ENCODE data around the gene ARHGEF28.

The ARHGEF28 gene

DNA sequence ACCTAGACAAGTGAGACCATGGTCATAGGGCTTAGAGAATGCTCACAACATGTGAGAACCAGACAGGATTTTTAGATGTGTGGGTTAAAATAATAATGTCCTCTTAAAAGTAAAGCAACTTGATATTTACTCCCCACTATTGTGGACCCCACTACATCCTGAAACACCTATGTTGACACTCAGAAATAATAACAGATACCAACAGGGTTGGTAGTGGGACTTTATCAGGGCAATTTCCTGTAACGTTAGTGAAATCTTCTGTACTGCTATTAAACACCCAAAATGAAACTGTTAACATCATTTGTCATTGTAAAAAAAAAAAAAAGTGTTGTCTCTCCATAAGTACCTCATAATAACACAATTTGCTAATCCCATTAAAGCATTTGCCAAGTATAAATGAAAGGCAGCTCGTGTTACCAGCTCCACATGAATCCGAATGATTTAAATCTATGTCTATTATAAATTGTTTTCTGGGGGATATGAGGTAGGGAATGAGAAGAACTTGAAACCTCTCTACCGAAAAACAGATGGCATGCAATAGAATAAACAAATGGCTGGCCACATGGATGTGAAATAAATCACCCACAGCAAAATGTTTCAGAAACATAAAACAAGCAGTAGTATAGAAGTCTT, 285.9 kb downstream of the ARHGEF28 start:
- DNase-seq, result no peak

DNA sequence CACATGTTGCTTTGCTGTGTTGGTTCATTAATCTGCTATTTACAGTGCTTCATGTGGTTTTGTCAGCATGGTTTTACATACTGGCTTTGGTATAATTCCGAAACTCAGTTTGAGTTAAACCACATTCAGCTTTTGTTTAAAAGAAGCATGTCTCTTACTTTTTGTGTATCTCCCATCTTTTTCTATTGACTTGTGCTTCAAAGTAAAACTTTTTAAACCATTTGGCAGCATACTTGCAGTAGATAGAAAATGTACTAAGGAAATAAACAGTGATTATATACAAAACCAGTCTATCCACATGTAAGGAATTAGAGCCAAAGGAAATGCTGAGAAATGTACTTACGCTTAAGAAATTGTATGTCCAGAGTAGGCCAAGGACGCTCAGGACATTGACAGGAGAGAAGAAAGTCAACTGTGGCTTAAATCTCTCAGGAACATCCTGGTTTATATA, 286.9 kb downstream of the ARHGEF28 start:
- no peak for DNase-seq

DNA sequence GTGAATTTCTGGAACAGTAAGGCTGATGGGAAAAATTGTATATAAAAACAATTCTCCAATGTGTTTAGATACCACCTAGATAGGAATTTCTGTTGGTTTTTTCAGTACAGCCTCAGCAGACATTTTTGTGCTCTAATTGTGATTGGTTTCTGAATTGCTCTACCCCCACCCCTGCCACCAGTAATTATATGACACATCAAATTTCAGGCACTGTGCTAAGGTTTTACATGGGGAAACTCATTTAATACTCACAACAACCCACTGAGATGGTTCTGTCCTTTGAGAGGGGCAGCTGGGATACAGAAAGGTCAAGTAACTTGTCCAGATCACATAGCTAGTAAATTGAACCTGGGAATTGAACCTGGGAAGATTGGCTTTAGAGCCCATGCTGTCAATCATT, 288.0 kb downstream of the ARHGEF28 start:
- no peak for DNase-seq

DNA sequence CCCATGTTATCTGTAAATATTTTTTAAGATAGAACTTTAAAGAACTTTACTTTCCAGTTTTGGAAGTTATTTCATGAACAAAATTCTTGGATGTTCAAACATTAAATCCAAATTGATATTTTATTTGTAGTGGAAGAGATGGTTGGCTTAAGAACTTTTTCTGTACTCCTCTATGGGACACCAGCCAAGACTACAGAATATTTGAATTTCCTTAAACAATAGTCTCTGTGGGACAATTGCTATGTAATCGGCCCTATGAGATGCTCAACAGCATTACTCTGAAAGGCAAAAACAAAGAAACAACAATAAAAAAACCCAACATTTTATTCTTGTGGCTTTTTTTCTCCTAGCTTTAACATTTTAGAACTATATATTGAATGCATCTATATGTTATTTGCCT, 289.3 kb downstream of the ARHGEF28 start:
- no peak for DNase-seq

DNA sequence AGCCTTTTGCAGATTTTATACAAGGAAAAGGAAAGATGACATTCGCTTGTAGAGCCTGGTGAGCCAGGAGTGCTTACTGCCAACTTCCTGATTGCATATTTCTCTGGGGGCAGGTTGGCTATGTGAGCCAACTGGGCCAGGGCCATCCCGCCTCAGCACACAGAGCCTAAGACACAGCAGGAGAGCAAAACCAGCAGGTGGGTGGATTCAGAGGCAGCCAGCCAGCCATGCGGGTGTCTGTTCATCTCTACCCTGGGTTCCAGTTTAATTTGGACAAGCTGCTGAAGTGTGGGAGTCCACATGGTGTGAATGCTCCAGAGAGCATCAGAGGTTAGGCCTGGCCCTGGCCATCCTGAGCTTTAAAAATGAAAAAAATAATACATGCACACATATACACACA, 291.4 kb downstream of the ARHGEF28 start:
- DNase-seq, result no peak

DNA sequence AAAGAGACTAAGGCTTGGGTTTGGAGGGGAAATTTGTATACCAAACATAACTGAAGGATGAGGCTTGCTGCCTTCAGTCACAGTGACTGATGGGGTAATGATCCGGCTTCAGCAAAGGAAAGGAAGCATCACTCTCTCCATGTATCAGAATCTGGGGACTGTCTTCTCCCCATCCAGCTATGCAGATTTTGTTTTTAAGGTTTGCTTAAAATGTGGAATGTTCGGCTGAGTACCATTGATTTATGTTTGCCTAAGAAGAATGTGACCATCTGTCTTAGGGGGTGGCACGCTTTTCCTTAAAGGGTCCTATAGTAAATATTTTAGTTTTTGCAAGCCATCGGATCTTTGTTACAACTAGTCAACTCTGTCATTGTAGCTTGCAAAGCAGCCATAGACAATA, 291.9 kb downstream of the ARHGEF28 start:
- DNase-seq, result no peak

DNA sequence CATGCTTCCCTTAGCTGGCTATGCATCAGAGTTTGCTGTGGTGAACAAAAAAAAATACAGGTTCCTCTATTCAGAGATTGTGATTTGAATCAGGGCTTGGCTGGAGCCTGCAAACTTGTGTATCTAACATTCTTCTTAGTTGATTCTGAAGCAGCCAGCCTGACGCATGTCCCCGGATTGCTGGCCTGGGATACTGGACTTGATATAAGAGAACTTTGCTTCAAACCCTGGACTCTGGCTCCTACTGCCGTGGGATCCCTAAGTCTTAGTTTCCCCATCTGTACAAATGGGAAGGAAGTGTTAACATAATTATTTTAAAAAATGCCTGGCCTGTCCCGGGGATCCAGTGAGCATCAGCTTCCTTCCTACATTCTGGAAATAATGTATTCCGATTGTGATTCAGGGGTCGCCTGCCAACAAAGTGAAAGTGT, 292.8 kb downstream of the ARHGEF28 start:
- DNase-seq, result no peak

DNA sequence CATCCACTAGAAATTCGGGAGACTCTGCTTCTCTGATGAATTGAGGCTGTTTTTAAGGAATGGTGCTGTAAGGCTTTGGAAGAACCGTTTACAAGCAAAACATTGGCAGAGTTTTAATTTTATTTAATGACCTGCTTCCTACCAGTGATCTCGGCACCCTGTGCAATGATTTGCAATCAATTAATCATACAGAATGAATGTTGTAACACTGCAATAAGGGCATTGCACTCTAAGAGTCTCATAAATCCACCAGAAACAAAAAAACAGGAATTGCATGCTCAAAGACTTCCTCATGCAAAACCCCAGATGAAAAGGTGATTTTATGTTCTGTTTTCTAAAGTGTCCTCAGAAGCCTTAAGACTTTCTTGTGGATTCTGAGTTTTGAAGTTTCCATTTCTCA, 295.7 kb downstream of the ARHGEF28 start:
- no peak for DNase-seq

DNA sequence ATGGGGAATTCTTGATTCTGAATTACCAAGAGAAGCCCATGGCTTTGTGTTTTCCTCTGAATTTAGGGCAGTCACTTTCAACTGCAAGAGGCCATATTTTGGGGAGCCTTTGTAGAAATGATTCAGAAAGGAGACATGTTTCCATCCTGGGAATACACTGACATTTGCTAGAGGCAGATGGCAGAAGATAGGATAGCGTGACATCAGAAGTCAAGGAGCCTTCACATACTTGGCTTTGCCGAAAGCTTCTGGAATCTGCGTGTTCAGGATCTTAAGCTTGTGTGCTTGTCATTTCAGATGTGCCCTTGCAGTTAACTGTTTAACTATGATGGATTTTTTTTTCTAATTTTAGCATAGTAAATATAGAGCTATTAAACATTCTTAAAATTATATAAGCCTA, 296.2 kb downstream of the ARHGEF28 start:
- no peak for DNase-seq

DNA sequence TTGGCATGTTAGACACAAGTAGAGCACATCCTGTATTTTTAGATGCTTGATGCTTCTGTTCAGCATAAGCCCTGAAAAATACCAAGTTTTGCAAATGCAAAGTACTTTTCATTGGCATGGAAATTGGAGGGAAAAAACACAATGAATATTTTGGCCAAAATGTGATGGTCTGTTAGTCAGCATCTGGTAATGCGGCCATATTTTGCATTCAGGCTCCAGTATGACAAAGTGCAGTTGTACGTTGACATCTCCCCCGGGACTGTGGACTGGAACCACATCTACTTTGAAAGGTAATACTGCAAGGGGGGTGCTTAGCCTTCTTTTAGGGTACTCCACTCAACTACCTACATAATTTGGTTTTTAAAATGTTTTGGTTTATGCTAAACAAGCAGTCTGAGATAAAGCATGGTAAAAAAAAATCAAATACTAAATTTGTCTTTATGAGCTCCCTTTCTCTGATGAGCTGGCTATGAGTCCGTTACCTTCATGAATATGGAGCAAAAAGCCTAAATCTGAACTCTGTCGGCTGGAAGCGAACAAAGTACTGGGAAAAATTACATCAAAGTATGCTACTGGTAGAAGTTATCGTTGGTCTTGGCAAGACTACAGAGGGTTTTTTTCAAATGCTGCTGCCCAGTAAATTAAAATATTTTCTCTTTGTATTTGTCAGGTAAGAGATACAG, 297.0 kb downstream of the ARHGEF28 start:
- no peak for DNase-seq

DNA sequence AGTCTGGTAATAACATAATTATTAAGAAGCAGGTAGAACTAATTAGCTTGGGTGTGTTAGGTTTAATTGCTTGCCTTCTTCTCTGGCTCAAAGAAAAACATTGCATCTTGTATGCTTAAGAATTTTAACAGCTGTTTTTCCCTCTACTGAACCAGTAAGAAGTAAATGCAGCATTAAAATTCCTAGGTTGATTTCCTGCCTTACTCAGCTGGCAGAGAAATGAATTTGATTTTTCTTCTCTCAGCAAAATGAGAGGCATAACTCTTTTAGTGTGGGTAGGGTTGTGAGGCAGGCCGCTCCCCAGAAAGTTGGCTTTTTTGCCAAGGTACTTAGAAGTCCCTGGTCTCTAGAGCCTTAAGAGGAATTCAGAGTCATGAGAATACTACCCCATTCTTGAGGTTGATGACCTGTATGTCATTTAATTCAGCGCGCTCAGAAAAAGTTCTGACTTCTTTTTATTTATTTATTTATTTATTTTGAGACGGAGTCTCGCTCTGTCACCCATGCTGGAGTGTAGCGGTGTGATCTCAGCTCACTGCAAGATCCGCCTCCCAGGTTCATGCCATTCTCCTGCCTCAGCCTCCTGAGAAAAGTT, 302.6 kb downstream of the ARHGEF28 start:
- DNase-seq, result no peak

DNA sequence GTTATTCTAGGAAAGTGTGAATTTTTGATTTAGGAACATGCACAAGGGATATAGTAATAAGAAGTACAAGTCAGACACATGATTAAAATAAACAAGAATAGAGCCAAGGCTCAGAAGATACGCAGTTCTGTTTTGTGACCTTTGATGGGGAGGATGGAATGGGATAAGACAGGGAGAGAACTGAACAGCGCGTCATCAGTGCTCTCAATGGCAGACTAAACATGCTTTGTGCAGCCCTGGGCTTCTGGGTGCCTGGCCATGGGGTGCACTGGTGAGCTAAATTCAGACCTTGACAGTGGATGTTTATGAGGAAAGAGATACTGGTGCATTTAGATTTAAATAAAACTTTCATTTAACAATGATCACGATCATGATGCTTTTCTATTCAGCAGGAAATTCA, 309.7 kb downstream of the ARHGEF28 start:
- DNase-seq, result no peak

DNA sequence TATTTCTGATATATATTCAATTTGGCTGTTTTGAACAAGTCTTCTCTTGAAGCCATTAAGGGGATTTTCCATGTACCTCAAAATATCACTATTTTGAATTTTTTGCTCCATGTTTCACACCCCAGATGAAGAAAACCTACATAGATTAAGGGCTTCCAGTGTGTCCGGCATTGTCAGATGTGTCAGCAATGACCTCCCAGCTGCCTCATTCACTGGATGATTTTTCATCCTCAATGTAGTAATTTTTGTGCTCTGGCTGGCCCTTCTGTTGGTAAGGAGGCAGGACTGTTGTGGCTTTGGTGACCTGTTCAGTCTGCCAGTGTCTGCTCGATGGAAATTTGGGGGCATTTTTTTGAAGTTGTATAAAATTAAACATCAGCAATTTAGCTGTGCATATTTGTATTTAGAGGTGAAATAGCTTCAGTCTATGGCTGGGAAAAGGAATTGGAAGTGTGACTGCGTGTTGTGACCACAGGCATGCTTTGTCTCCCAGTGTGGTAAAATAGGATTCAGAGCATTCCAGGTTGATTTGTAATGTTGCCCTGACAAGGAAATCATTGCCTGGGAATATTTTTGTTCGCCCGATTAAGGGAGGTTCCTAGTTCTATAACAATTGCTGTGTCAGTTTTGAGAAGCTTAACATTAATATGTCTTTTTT, 312.4 kb downstream of the ARHGEF28 start:
- no peak for DNase-seq

DNA sequence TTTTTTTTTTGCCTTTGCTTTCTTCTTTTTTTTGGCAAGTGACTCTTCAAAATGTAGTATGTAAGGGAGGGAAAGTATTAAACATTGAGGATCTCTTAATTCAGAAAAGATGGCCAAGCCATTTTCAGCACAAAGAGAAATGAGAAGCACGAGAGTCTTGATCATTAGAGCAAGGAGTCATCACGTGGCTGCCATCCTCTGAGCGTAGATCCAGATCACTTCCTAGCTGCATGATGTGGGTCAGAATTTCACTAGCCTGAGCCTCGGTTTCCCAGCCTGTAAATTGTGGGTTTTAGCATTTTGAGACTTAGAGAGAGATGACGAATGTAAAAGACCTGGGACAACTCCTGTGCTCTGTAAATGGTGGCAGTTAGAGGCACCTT, 312.9 kb downstream of the ARHGEF28 start:
- no peak for DNase-seq

DNA sequence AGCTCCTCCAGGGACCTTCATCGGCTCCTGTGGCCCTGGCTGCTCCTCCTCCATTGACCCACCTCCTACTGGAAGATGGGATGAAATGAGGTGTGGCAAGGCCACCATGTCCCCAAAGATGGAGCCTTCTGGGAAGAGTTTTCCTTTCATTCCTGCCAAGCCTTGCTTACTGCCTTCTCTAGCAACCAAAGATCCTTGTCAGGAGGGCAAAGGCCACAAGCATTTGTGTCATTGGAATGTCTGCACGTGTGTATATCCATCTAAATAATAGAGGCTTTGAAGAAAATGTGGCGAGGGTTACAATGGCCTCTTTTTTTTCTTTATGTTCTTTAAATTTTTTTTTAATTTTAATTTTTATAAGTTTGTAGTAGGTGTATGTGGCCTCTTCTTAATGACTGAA, 313.6 kb downstream of the ARHGEF28 start:
- DNase-seq, result no peak

DNA sequence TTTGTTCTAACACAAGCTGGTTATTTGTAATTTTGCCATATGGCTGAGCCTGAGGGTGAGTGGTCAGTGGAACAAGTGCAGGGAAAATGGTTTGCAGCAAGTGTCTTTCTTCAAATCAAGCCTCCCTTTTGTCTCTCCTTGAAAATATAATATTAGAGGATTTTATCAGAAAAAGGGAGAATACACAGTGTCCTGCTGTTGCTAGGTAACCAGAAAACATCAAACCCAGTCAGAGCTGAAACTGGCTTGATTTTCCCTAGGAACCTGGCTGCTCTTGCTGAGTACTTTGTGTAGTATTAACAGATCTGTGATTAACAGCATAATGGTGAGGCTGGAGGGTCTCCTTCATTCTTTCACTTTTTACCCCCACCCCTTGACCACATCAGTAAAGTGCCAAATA, 314.0 kb downstream of the ARHGEF28 start:
- no peak for DNase-seq

DNA sequence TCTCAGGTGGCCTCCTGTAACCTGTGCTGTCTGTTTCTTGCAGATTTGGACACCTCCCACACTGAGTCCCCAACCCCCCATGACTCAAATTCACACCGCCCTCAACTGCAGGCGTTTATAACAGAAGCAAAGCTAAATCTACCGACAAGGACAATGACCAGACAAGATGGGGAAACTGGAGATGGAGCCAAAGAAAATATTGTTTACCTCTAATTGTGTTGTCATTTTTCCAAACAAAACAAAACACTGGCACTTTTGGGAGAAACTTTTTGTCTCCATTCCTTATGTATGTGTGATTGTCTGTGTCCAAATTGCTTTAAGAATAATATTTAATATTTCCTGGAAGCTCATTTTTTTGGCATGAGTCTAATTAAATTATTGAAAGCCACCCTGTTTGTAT, 314.8 kb downstream of the ARHGEF28 start:
- no peak for DNase-seq

DNA sequence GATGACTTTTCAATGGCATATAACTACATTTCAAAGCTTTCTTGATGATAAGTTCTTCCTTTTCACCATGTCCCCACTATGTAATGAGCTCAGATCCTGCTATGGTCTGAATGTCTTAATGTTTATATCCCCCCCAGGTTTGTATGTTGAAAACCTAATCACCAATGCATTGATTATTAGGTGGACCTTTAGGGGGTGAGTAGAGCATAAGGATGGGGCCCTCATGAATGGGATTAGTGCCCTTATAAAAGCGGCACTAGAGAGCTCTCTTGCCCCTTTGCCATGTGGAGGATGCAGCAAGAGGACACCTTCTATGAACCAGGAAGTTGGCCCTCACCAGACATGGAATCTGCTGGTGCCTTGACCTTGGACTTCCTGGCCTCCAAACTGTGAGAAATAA, 316.8 kb downstream of the ARHGEF28 start:
- DNase-seq, result no peak

DNA sequence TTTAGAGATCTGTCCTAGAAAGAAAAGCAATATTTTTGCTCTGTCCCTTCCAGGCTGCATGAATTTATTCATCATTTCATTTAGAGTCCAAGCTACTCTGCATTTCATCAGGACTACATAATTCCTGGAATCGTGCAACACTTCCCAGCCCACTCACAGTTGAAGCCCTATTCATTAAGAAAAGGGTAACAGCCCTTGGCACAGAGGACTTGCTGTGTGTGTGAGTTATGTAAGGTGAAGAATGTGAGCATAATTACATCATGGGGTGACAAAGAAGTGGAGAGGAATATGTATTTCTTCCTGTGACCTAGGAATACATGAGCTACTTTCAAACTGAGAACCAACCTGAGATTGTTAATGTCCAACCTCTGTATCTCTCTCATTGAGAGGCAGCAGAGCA, 317.4 kb downstream of the ARHGEF28 start:
- no peak for DNase-seq

DNA sequence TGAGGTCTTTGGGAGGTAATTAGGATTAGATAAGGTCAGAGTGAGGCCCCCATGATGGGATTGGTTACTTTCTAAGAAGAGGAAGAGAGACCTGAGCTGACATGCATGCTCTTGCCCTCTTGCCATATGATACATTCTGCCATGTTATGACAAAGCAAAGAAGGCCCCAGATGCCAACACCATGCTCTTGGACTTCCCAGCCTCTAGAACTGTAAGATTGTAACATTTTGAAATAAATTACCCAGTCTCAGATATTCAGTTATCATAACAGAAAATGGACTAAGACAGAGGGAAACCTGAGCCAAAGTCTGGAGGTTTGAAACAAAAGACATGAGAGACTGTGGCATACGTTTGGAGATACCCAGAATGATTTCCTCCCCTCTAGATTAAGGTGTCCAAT, 318.6 kb downstream of the ARHGEF28 start:
- no peak for DNase-seq

DNA sequence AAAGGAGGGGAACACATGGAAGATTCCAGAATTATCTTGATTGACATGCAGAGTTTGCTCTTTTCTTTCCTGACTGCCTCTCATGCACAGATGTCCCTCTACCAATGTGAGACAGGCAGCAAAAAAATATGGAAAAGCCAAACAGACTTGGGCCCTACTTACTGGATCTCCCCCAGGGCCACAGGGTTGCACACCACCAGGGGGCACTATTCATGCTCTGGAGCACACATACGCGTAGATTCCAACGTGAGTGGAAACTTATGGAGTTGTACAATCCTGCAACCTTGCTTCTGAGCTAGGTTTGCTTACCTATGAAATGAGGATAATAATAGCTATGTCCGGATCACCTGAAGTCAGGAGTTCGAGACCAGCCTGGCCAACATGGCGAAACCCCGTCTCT, 319.5 kb downstream of the ARHGEF28 start:
- DNase-seq, result no peak

DNA sequence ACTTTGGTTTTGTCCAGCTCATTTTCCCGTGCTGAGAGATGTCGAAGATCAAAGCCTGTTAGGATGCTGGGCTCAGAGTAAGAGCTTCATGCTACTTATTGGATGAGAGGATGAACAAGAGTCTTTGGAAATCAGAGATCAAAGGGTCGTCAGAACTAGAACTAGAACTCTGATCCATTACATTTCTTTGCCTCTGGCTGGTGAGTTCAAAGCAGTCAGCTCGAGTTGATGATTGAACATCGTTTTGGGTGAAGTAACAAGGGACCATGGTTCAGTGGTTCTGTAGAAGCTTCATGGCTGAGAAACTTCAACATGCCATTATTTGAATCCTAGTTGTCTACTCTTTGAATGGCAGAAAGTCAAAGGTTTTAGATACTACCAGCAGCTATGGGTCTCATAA, 320.3 kb downstream of the ARHGEF28 start:
- no peak for DNase-seq

DNA sequence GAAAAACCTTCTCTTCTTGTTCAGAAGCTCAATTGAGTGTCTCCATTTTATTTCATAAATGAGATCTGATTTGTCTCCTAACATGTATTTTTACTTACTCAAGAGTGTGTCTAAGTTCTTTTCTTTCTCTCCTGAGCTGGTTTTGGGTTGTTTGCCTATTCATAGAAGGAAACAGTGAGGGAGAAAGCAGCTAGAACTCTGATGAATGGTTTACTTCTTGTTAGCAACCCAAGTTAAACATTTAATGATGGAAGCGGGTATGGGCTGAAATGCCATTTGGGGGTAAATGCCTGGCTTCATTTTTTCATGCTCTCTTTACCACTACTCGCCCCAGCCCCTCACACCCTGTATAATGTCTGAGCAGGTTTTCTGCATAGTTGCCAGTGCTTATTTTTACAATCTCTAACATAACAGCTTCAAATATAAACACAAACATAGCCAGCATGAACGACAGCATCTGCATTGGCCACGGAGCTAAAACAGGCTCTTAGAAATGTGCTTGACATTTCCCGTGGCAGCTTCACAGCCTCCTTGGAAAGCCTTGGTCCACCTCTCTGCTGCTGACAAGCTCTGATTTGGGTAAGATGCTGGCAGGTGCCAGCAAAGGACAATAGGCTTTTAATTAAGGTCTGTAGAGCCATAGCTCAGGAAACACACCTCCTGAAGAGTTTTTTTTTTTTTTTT, 321.1 kb downstream of the ARHGEF28 start:
- no peak for DNase-seq

All from activated effector memory CD4-positive, alpha-beta T cell treated with Interleukin-2 at 50 U/mL for 16 hours (primary cell).